GM13977 (cell line): ENCODE results near the gene DECR2.

Source experiments
- DNase-seq: peaks from one replicate; pipeline ENCODE4 v3.0.0; 2012; ENCODE audit warnings: low spot score
- in situ Hi-C: fragments of 300-500 bp; cut with MboI; formaldehyde crosslinking; loops from one replicate; pipeline ENCODE4 v1.12.0; 2022; ENCODE audit warnings: low sequenced_read_pairs, low pct_unique_long_range_greater_than_20kb, mixed read lengths, inconsistent platforms; ENCODE audit not compliant: unreplicated experiment
- TF ChIP-seq, protein P1 (sequence below): IDR thresholded peaks from 2 replicates; pipeline ENCODE4 v1.5.1; 2012; ENCODE audit warnings: mild to moderate bottlenecking, control low read depth; ENCODE audit not compliant: insufficient read depth; ENCODE audit errors: extremely low read depth, missing control alignments

The DECR2 gene

DNA sequence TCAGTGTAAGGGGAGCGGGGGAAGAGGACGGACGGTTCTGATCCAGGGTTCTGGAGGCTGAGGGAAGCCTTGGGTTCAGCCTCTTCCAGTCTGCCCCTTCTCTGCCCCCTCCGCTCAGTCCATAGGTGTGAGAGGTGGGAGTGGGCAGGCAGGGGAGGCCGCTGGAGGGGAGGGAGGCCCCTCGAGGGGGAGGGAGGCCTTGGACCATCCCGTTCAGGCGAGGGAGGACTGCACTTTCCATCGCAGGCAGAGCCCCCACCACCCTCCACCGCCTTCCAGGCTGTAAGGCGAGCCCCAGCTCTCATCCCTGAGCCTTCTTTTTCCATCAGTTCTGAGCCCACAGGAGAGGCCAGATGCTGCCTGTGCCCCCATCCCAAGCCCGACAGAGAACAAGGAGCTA, 44.9 kb upstream of the DECR2 start:
- in situ Hi-C loops, result no loop called here
- TF ChIP-seq, protein P1, sequence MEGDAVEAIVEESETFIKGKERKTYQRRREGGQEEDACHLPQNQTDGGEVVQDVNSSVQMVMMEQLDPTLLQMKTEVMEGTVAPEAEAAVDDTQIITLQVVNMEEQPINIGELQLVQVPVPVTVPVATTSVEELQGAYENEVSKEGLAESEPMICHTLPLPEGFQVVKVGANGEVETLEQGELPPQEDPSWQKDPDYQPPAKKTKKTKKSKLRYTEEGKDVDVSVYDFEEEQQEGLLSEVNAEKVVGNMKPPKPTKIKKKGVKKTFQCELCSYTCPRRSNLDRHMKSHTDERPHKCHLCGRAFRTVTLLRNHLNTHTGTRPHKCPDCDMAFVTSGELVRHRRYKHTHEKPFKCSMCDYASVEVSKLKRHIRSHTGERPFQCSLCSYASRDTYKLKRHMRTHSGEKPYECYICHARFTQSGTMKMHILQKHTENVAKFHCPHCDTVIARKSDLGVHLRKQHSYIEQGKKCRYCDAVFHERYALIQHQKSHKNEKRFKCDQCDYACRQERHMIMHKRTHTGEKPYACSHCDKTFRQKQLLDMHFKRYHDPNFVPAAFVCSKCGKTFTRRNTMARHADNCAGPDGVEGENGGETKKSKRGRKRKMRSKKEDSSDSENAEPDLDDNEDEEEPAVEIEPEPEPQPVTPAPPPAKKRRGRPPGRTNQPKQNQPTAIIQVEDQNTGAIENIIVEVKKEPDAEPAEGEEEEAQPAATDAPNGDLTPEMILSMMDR, result no peak
- no peak for DNase-seq

DNA sequence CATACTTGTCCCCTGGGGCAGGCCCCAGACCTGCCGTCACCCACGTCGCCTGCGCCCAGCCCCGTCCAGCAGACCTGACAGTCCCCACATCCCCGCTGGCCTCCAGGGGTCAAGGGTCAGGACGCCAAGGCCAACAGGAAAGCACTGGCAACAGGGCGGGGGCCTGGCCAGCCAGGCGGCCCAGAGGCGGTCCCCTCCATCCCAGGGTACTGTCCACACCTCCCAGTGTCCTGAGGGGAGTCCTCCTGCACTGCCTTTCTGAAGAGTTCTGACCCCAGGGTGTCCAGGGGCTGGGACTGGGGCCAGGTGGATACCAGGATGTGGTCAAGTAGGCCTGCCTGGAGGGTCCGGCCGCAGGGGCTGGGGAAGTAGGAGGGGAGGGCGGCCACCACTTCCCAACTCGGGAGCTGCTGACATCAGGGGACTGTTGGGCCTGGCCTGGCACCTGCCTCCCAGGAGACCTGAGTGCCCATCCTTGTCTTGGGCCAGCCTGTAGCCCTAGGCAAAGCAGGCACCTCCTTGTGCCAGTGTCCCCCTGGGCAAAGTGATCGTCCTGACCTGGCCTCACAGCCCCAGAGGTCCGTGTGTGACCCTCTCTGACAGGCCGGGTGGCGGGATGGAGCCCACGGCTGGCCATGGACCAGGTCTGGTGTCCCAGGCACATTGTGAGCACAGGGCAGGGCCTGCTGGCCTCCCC, 42.5 kb upstream of the DECR2 start:
- in situ Hi-C loops, result no loop called here
- no peak for DNase-seq

DNA sequence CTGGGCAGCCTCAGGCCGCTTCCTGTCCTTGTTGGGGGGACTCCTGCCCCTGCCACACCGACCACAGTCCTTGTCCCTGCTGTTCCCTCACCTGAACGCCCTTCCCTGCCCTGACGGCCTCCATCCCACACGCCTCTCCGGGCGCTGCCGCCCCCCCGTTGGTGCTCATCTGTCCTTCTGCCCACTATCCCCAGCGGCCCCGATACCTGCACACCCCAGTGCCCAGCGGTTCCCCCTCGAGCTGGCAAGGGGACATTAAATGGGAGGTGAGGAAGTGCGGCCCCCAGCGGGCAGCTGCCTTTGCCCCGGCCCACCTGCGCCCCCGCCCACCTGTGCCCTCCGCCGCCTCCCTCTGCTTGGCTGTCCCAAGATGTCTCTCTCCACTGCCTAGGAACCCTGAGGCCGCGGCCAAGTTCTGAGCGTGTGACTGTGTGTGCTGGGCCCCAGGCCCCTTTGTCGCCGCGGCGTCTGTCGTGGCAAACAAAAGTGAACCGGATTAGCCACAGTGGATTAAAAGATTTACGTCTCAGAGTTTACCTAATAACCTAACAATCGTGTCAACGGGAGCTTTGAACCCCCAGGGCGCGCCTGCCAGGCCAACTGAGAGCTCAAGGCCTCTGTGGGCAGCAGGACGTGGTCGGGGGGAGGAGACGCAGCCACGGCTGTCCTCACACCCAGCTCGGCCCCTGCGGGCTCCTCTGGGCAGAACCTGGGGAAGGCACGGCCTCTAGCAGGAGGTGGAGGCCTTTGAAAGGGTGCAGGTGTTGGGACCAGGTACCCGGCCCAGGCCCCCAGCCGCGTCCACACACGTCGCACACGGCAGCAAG, 41.6 kb upstream of the DECR2 start:
- TF ChIP-seq, protein P1, result no peak
- in situ Hi-C loops, result no loop called here
- no peak for DNase-seq

More for the DNA sequence above, 42.5 kb upstream of the DECR2 start:
- TF ChIP-seq, protein P1, result no peak

DNA sequence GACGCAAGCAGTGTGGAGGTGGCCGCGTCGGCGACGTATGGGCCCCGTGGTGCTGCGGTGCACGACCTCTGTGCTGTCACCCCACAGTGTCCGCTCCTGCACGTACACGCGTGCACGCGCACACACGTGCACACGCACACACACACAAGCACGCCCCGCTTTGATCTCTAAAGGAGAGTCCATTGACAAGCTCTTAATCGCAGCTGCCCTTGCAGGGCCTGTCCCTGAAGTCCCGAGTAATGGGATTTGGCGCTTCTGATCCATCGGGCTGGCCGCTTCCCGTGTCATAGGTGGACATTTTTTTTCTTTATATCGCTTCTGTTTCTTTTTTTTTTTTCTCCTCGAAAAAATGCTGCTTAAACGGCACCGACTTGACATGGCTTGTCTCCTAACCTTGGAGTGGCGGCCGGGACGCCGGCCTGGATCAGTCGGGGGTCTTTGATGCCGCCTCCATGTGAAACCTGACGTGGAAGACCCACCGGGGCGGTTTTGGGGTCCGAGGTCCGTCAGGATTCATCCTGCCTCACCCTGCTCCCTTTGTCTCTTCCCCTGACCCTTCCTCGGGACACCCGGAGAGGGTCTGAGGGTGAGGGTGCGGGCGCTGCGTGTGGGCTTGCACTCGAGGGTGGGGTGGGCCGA, 40.9 kb upstream of the DECR2 start:
- DNase-seq, result no peak
- in situ Hi-C loops, result no loop called here
- TF ChIP-seq, protein P1, result no peak

DNA sequence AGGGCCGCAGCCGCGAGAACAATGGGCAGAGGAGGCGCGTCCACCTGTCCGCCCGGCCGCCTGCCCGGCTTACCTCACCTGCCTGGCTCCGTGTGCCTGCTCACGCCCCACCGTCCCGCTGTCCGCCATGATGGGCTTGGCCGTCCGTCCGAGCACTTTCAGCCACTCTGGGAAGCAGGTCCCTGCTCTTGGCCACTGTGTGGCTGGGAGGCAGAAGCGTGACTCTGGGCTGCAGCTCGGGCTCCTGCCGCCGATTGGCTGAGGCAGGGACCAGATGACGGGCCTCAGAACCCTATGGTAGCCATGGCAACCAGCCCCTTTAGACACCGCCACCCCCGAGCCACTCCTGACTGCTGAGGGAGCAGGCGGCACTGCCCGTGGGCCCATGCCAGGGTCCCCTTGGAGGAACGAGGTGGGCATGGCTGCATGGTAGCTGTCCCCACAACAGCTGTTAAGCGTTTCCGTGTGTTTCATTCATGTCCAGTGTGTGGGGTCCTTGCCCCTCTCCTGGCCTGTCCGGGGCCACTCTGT, 40.3 kb upstream of the DECR2 start:
- TF ChIP-seq, protein P1, result no peak
- DNase-seq, result no peak
- in situ Hi-C loops, result no loop called here
